H1 (cell line): ENCODE measurements around the gene ZNF486. TPM values are rescaled to one million over a fixed set of nuclear protein-coding genes. Genes with fewer than 3 reads are reported as not detected.

Experiments used
- CTCF ChIA-PET: fragments of 300-600 bp; sonication (Branson Sonifier 250); formaldehyde crosslinking; loops from one replicate; lab custom pipeline; 2021; ENCODE audit not compliant: partially characterized antibody; lab: Charles Lee
- POLR2A ChIA-PET: fragments of 300-600 bp; sonication (Branson Sonifier 250); formaldehyde crosslinking; loops from one replicate; lab custom pipeline; 2021; ENCODE audit warnings: inconsistent platforms; ENCODE audit not compliant: partially characterized antibody; lab: Charles Lee
- DNase-seq, 2 experiments: peaks; one replicate each; pipeline versions ENCODE4 v3.0.0 to v3.0.0-alpha.2; 2010 to 2022; ENCODE audit warnings: low spot score in 2 of 2, low read depth in 1 of 2, mixed read lengths in 1 of 2
- FAIRE-seq: peaks from 2 replicates; lab custom pipeline; 2011; peaks lifted over from hg19 to GRCh38; lab: Jason Lieb, UNC
- H2AFZ ChIP-seq: 2 replicates; pipeline ENCODE4 v1.8.1; 2012; ENCODE audit warnings: low read length, inconsistent platforms
- H2AK5ac ChIP-seq: 2 replicates; pipeline ENCODE4 v1.6.1; 2013; ENCODE audit warnings: low read depth, low read length
- H2BK120ac ChIP-seq: replicated peaks from 2 replicates; pipeline ENCODE3; 2013; ENCODE audit warnings: low read depth, low read length, inconsistent platforms
- H2BK12ac ChIP-seq: 2 replicates; pipeline ENCODE4 v1.6.1; 2013; ENCODE audit warnings: low read depth, low read length
- H2BK15ac ChIP-seq: 2 replicates; pipeline ENCODE4 v1.6.1; 2013; ENCODE audit warnings: low read length
- H2BK20ac ChIP-seq: 2 replicates; pipeline ENCODE4 v1.6.1; 2013; ENCODE audit warnings: low read length
- H2BK5ac ChIP-seq: 2 replicates; pipeline ENCODE4 v1.6.1; 2013; ENCODE audit warnings: low read depth, low read length
- H3K14ac ChIP-seq: 2 replicates; pipeline ENCODE4 v1.6.1; 2013; ENCODE audit warnings: inconsistent platforms; ENCODE audit not compliant: insufficient read length
- H3K18ac ChIP-seq: 2 replicates; pipeline ENCODE4 v1.6.1; 2013; ENCODE audit warnings: low read length; ENCODE audit errors: extremely low read depth
- H3K23ac ChIP-seq: 2 replicates; pipeline ENCODE4 v1.6.1; 2013; ENCODE audit warnings: inconsistent platforms; ENCODE audit not compliant: insufficient read length
- H3K23me2 ChIP-seq: 2 replicates; pipeline ENCODE4 v1.6.1; 2013; ENCODE audit warnings: low read depth, low read length
- H3K27ac ChIP-seq: 2 replicates; pipeline ENCODE4 v1.6.1; 2011; ENCODE audit warnings: low read depth, low read length, inconsistent platforms
- H3K27me3 ChIP-seq, 4 experiments: replicated peaks in 1 of 4; 1 replicate in 1 of 4; 2 replicates in 3 of 4; pipeline versions ENCODE4 v1.6.1 to v1.8.1; 2011 to 2013; ENCODE audit warnings: low read length in 3 of 4, mild to moderate bottlenecking in 3 of 4, inconsistent platforms in 2 of 4, mixed read lengths in 2 of 4, moderate library complexity in 1 of 4; ENCODE audit not compliant: control insufficient read depth in 3 of 4, insufficient read depth in 3 of 4; ENCODE audit errors: extremely low read depth in 1 of 4
- H3K36me3 ChIP-seq, 4 experiments: 2 replicates each; pipeline versions ENCODE4 v1.6.1 to v1.8.1; 2011 to 2013; ENCODE audit warnings: mild to moderate bottlenecking in 4 of 4, low read length in 3 of 4, moderate library complexity in 2 of 4, control low read depth in 1 of 4, inconsistent platforms in 1 of 4; ENCODE audit not compliant: insufficient read depth in 4 of 4, control insufficient read depth in 2 of 4
- H3K4ac ChIP-seq: replicated peaks from 2 replicates; pipeline ENCODE3; 2013; ENCODE audit warnings: low read length, low read depth, mixed read lengths, inconsistent platforms; ENCODE audit not compliant: insufficient read length
- H3K4me1 ChIP-seq, 4 experiments: replicated peaks in 1 of 4; 1 replicate in 1 of 4; 2 replicates in 3 of 4; pipeline versions ENCODE4 v1.6.1 to v1.8.1; 2011 to 2013; ENCODE audit warnings: low read length in 3 of 4, inconsistent platforms in 2 of 4, mixed read lengths in 1 of 4; ENCODE audit not compliant: insufficient read depth in 4 of 4, control insufficient read depth in 3 of 4
- H3K4me2 ChIP-seq, 2 experiments: 2 replicates each; pipeline versions ENCODE4 v1.6.1 to v1.8.1; 2011 to 2013; ENCODE audit warnings: low read depth in 2 of 2, low read length in 2 of 2, control low read depth in 1 of 2, inconsistent platforms in 1 of 2, mild to moderate bottlenecking in 1 of 2; ENCODE audit not compliant: insufficient read depth in 1 of 2
- H3K4me3 ChIP-seq, 4 experiments: fragments of 200-600, 300-600 bp in 1 of 4; sonication (generic), shearing (Covaris generic), sonication (Bioruptor Twin) in 1 of 4; 2 replicates each; pipeline versions ENCODE4 v1.5.1 to v1.8.1; 2011 to 2016; ENCODE audit warnings: low read length in 4 of 4, low read depth in 3 of 4, control low read depth in 2 of 4, inconsistent platforms in 2 of 4, mild to moderate bottlenecking in 2 of 4, mixed read lengths in 1 of 4, moderate library complexity in 1 of 4; ENCODE audit not compliant: insufficient read depth in 2 of 4; ENCODE audit errors: extremely low read depth in 1 of 4
- H3K56ac ChIP-seq: replicated peaks from 2 replicates; pipeline ENCODE3; 2013; ENCODE audit warnings: low read depth, mild to moderate bottlenecking, mixed read lengths, low read length, inconsistent platforms; ENCODE audit not compliant: insufficient read length
- H3K79me1 ChIP-seq: 2 replicates; pipeline ENCODE4 v1.6.1; 2013; ENCODE audit warnings: low read depth, low read length, control low read depth
- H3K79me2 ChIP-seq, 2 experiments: 2 replicates each; pipeline versions ENCODE4 v1.6.1 to v1.8.1; 2012 to 2013; ENCODE audit warnings: low read length in 2 of 2, mild to moderate bottlenecking in 2 of 2, inconsistent platforms in 1 of 2; ENCODE audit not compliant: insufficient read depth in 2 of 2, control insufficient read depth in 1 of 2
- H3K9ac ChIP-seq, 4 experiments: replicated peaks in 1 of 4; 1 replicate in 1 of 4; 2 replicates in 3 of 4; pipeline versions ENCODE4 v1.6.1 to v1.8.1; 2011 to 2013; ENCODE audit warnings: low read depth in 3 of 4, low read length in 3 of 4, control low read depth in 2 of 4, mild to moderate bottlenecking in 2 of 4, moderate library complexity in 2 of 4, inconsistent platforms in 1 of 4; ENCODE audit errors: extremely low read depth in 1 of 4
- H3K9me3 ChIP-seq, 2 experiments: 2 replicates each; pipeline versions ENCODE4 v1.6.1 to v1.8.1; 2012 to 2013; ENCODE audit warnings: mild to moderate bottlenecking in 2 of 2, moderate library complexity in 2 of 2, control low read depth in 1 of 2, inconsistent platforms in 1 of 2, low read depth in 1 of 2, low read length in 1 of 2, mixed read lengths in 1 of 2; ENCODE audit not compliant: insufficient read depth in 2 of 2
- H4K20me1 ChIP-seq, 2 experiments: replicated peaks in 1 of 2; 2 replicates each; pipeline versions ENCODE3 to v1.8.1; 2011 to 2013; ENCODE audit warnings: inconsistent platforms in 2 of 2, low read length in 2 of 2, mild to moderate bottlenecking in 1 of 2; ENCODE audit not compliant: insufficient read depth in 2 of 2, control insufficient read depth in 1 of 2
- H4K5ac ChIP-seq: 2 replicates; pipeline ENCODE4 v1.6.1; 2013; ENCODE audit warnings: low read length, low read depth, mixed read lengths, inconsistent platforms; ENCODE audit not compliant: insufficient read length
- H4K8ac ChIP-seq: 2 replicates; pipeline ENCODE4 v1.8.0; 2013; ENCODE audit warnings: mild to moderate bottlenecking, moderate library complexity, low read length, inconsistent platforms; ENCODE audit not compliant: insufficient read depth; ENCODE audit errors: extremely low read depth
- H4K91ac ChIP-seq: replicated peaks from 2 replicates; pipeline ENCODE3; 2013; ENCODE audit warnings: low read length, mixed read lengths, inconsistent platforms; ENCODE audit not compliant: insufficient read length
- JUND ChIP-seq: IDR thresholded peaks from 2 replicates; pipeline ENCODE4 v1.6.1; 2011; ENCODE audit warnings: mild to moderate bottlenecking, improper control_type of control experiment, low read length
- WGBS, 2 experiments: shearing (Covaris generic) in 1 of 2; methylation state at CpG; one replicate each; pipeline versions ENCODE4 v1.1.6 to v1.1.7; 2013 to 2015; ENCODE audit warnings: low lambda C conversion rate in 2 of 2, mixed read lengths in 2 of 2, inconsistent platforms in 1 of 2, low coverage in 1 of 2, missing lambda C conversion rate in 1 of 2; ENCODE audit not compliant: insufficient replicate concordance in 2 of 2, insufficient coverage in 1 of 2, insufficient read length in 1 of 2; ENCODE audit errors: extremely low coverage in 1 of 2, missing lambda C conversion rate in 1 of 2; 5-methylcytosine and 5-hydroxymethylcytosine counted together
- polyA plus RNA-seq, 7 experiments: library from polyadenylated mRNA; depleted of rRNA in 3 of 7; stranded (reverse) in 5 of 7; unstranded in 2 of 7; fragments of >200 nt in 5 of 7; fragments of 200-250 nt in 2 of 7; gene quantifications; 1 replicate in 5 of 7; 2 replicates in 1 of 7; 4 replicates in 1 of 7; pipeline versions ENCODE4 v1.2.1 to v1.2.3, GENCODE V29; 2011 to 2013; ENCODE audit warnings: missing spikeins in 2 of 7, mixed read lengths in 2 of 7
- total RNA-seq: library from RNA; stranded (reverse); fragmentation: NEBNext Ultra II Directional; extraction: Animal tissue kit (Norgen Biotek cat#: 25700); gene quantifications from 2 replicates; pipeline ENCODE4 v1.2.1, GENCODE V29; 2021
- TF ChIP-seq, protein P1 (sequence below): IDR thresholded peaks from 2 replicates; pipeline ENCODE4 v1.6.1; 2012; ENCODE audit warnings: inconsistent platforms

ZNF486 gene
- total and polyA plus RNA-seq, 2 of the 8 experiments (the other 6 are each of a cell fraction or from before 2014, with no cell fraction given) = 10.7 to 23.4 TPM

GRCh38 chr19:20153281-20153680, 13.7 kb upstream of the ZNF486 start:
- no peak overlapping the region for H4K8ac ChIP-seq
- no peak overlapping the region for H3K9ac ChIP-seq
- no peaks in the 10 kb centered on the region for H3K79me1 ChIP-seq
- H3K27me3 ChIP-seq = no peaks in the 10 kb centered on the region
- H2AFZ ChIP-seq = no peak overlapping the region
- H2BK5ac ChIP-seq = no peak overlapping the region
- no peak overlapping the region for H4K5ac ChIP-seq
- no peak overlapping the region for H2BK20ac ChIP-seq
- 95% methylated on average over 4 of the region's 4 CpGs; no CpG with 5 or more reads in 1 of the 2 experiments for WGBS, 2 experiments
- H3K9me3 ChIP-seq = peaks cover 0 to 8% of the 10 kb centered on the region in 2 experiments; a peak in 1 of 4 replicates
- H2BK120ac ChIP-seq = no peak overlapping the region
- H4K91ac ChIP-seq = no peak overlapping the region
- no peaks in the 10 kb centered on the region for H3K23me2 ChIP-seq
- H2AK5ac ChIP-seq = no peak overlapping the region
- FAIRE-seq (no peak), DNase-seq (no peak)
- no peaks in the 10 kb centered on the region for H3K79me2 ChIP-seq
- no peak overlapping the region for H3K18ac ChIP-seq
- H2BK12ac ChIP-seq = no peak overlapping the region
- H3K27ac ChIP-seq = no peak overlapping the region
- H3K4me3 ChIP-seq = no peak overlapping the region
- H3K14ac ChIP-seq = no peak overlapping the region
- H4K20me1 ChIP-seq = no peaks in the 10 kb centered on the region
- H3K56ac ChIP-seq = no peak overlapping the region
- H3K36me3 ChIP-seq = no peaks in the 10 kb centered on the region
- H3K4ac ChIP-seq = no peak overlapping the region
- no peak overlapping the region for H3K23ac ChIP-seq
- POLR2A ChIA-PET = interaction anchor here (1.0 to 2.4 kb wide), 2 partner anchors 13 to 28 kb away, joined by 4 to 19 read pairs; partner anchors contain the start of gene ZNF486
- H3K4me1 ChIP-seq = no peaks in the 10 kb centered on the region
- H2BK15ac ChIP-seq = no peak overlapping the region
- CTCF ChIA-PET = interaction anchor here (2.5 kb wide), 1 partner anchor 155 kb away, joined by 9 read pairs; no protein-coding TSS in a partner anchor
- no peak overlapping the region for H3K4me2 ChIP-seq
- no peak for TF ChIP-seq JUND
- TF ChIP-seq, protein P1, sequence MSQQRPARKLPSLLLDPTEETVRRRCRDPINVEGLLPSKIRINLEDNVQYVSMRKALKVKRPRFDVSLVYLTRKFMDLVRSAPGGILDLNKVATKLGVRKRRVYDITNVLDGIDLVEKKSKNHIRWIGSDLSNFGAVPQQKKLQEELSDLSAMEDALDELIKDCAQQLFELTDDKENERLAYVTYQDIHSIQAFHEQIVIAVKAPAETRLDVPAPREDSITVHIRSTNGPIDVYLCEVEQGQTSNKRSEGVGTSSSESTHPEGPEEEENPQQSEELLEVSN = no peak
